ENCODE data around the gene POU6F2.

Gene POU6F2

GRCh38 chr7:39073432-39073831 is 95.7 kb downstream of the POU6F2 start:
- no peak for DNase-seq

DNA sequence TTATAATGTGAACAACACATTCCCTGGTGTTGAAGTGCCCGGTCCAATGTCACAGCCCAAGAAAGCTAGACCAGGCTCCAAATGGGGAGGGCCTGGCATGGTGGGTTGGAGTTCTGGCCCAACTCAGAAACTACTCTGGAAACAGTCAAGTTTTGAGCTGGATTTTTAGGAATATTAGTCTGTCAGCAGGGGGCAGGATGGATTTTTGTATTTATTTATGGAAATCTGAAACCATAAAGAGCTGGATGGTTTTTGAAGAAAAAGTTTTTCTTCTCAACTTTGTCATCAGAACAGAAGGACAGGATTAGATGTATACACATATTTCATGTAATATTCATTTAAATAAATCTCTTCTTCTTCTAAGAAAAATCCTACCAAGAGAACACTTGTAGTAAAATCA is 97.5 kb downstream of the POU6F2 start:
- DNase-seq = no peak

- DNase-seq = no peak
These were observed 106.1 kb downstream of the POU6F2 start for GRCh38 chr7:39083781-39084180.

DNA sequence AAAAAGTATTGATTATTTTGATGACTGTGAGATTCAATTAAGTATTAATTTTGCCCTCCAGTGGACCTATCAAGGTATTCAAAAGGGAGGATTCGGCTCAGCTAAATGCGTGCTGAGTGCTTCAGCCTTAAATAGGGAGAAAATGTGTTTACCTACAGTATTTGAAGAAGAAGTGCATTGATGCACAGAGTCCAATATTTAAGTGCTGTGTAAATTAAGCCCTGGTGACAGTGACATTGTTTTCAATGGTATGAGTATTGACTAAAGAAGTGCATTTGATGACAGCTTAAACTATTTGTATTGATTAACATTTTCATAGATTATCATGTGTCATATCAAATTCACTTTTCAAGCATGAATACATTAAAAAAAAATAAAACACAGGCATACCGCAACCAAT is 106.6 kb downstream of the POU6F2 start:
- DNase-seq = no peak

DNA sequence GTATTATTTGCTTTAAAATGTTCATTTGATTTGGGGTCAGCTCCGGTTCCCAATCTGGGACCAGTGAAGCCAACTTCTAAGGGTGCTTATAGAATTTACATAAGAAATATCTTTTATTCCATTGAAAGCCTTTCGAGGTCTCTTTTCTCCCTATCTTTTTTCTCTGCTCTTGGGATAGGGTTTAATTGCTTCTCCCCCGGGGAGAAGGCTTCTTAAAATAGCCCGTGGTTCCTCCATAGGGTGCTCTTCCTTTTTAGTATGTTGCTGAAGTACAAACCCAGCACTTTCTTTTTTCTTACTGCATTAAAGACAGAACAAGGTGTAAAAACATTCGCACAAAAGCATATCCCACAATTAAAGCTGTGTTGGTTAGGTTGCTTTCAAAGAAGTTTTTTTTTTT is 107.5 kb downstream of the POU6F2 start:
- no peak for DNase-seq

- no peak for DNase-seq
These were observed 107.9 kb downstream of the POU6F2 start for GRCh38 chr7:39085590-39086049.

GRCh38 chr7:39086638-39087360 is 109.1 kb downstream of the POU6F2 start:
- no peak for DNase-seq

DNA sequence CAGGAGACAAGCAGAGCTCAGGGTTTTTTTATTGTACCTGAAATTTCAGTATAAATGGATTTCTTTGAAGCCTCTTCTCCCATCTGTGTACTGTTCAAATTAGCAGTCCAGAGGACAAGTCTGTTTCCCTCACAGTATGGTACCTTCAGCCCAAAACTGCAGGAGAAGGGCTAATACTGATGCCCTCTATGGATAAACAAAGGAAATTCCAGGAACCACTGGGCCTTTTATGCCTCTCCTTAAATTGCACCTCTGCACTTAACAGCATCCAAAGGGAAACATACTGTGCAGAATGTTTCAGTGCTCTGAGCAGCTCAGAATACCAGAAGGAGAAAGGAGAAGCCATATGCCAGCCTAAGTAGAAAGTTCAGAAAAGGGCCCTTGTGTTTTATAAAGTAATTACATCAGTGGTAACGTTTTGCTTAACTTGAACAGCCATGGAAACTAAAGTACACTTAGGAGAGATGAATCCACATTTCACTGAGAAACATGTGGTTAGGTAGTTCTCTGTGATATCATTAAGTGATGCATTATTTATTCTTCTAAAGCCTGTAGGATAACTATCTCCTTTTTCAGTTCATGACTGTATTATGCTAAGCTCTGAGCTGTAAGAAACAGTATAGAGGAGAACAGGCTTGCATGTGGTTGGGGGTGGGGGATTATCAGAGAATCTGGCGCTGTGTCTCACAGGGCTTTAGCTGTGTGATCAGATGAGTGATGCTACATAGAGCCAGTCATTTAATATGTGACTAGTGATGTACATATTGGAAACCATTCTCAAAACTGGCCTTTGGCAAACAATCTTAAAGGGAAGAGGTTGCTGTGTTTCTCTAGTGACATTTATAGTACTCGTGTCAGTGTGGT is 111.3 kb downstream of the POU6F2 start:
- no peak for DNase-seq

GRCh38 chr7:39091145-39091544 is 113.4 kb downstream of the POU6F2 start:
- DNase-seq = no peak

GRCh38 chr7:39091774-39092173 is 114.1 kb downstream of the POU6F2 start:
- DNase-seq = no peak

GRCh38 chr7:39094731-39095130 is 117.0 kb downstream of the POU6F2 start:
- DNase-seq = no peak

GRCh38 chr7:39095875-39096619 is 118.3 kb downstream of the POU6F2 start:
- no peak for DNase-seq

DNA sequence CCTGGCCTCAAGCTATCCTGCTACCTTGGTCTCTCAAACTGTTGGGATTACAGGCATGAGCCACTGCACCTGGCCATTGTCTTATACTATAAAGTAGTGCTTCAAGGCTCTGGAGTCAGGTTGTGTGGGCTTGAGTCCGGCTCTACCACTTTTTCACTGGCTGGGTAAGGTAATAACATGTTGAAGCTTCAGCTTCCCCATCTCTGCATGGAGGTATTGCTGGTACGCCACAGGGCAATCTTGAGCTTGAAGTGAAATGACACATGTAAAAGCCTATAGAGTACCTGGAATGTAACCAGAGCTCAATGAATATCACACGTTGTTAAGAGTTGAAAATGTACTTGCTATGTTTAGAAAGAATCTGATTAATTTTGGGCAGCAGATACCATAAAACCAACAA is 120.8 kb downstream of the POU6F2 start:
- no peak for DNase-seq

GRCh38 chr7:39099146-39099545 is 121.4 kb downstream of the POU6F2 start:
- DNase-seq = no peak

GRCh38 chr7:39100270-39100669 is 122.6 kb downstream of the POU6F2 start:
- no peak for DNase-seq

DNA sequence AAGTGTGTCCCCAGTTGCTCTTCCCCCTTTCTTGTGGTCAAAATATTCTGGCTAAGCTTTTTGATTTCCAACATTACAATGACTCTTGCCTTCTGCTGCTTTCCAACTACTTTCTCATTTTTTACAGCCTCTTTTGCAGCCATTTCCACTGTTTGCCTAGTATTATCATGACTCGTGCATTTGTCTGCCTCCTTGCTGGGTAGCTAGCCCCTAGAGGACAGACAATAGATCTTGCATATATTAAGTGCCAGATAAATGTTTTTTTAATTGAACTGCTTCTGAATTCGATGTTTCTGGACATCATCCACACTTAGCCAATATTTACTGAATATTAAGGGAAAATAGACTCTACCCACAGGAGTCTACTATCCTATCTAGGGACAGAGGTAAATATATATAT is 124.5 kb downstream of the POU6F2 start:
- DNase-seq = no peak

- no peak for DNase-seq
These were observed 128.0 kb downstream of the POU6F2 start for GRCh38 chr7:39105720-39106119.

DNA sequence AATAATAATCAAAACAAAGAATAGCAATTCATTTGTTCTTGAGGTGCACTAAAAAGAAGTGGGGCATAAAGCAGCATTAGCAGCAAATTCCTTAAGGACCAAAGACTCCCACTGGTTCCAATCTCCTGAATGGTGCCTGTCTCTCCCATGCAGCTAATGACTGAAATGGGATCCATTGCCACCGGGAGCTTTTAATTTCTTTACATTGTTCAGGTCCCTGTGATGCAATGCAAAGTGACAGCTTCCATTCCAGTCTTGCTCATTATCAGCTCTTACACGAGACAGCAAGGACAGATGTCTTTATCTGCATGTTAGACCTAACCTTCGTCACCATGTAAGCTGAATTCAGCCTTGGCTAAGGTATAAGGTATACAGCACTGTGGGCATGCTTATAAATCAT is 148.1 kb downstream of the POU6F2 start:
- no peak for DNase-seq

- no peak for DNase-seq
These were observed 149.3 kb downstream of the POU6F2 start for GRCh38 chr7:39127058-39127457.

DNA sequence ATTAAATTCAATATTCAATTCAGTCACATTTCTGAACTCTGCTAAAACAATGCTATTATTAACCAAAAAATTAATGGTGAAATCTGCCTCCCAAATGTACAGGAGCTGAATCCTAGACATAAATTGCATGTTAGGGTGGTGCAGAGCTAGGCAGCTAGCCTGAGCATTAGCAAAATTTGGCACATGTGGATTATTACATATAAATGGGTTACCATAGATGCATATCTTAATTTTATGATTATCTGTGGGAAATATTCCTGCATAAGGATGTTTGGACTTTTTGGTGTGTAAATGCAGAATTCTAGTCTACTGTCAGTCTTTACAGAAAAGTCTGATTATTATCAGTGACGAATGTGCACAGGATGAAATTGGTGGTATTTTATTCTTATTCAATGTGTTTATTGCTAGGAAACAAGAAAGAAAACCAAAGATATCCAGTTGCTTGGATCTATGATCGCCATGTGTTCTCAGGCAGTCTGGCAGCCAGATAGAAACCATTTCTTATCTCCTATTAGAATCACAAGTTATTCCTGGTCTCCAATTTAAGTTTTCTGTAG is 150.7 kb downstream of the POU6F2 start:
- no peak for DNase-seq

GRCh38 chr7:39130274-39130673 is 152.6 kb downstream of the POU6F2 start:
- DNase-seq = no peak

DNA sequence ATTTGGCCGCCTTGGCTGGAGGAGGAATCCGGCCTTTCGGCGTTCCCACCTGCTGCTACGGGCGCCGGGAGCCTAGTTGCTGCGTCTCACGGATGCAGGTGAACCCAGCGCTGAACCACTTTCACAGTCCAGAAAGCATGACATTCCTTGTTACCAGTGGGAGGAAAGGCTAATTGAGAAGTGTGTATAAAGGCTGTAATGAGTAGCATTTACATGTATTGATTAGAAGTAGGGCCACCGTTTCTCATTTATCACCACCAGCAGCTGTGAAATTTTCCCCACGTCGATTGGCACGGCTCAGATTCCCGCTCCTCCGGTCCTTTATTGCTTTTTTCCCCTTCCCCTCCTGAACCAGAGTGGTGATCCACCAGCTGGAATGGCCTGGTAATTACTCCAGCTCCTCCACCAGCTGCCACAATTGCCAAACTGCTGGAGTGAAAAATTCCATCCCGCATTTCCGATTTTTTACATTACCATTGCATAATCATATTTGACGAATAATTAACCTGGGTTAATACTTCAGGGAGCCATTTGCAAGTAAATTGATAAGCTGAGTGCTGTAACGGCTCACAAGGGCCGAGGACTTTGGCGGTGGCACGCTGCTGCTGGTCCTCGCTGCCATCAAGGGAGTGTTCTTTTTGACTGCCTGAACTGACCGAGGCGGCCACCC is 153.3 kb downstream of the POU6F2 start:
- DNase-seq = no peak

DNA sequence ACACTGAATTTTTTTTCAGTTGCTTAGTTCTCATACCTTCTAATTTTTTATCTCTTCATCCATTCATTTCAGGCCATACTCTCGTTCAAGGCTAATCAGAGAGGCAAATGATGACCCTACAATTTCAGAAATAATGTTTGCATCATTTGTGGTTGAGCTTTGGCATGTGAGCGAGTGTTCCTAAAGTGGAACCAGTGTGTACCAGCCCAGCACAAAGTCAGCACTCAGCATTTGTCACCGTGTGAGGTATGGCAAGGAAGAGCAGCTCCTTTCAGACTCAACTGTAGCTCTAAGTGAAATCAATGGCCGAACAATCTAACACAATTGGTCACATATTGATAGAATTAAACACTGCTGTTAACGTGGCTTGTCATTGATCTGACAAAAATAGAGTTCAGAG is 154.6 kb downstream of the POU6F2 start:
- no peak for DNase-seq
